Measurements from ENCODE around the gene SRA1. TPM values are rescaled to one million over a fixed set of nuclear protein-coding genes. Genes with fewer than 3 reads are reported as not detected.
A peak's percentile ranks its signal among the peaks of the same experiment; 100 is the strongest.

Gene SRA1
- total and polyA plus RNA-seq, 2 of the 13 experiments (the other 11 are each of a cell fraction or from before 2014, with no cell fraction given), result 14.2 to 32.8 TPM

DNA sequence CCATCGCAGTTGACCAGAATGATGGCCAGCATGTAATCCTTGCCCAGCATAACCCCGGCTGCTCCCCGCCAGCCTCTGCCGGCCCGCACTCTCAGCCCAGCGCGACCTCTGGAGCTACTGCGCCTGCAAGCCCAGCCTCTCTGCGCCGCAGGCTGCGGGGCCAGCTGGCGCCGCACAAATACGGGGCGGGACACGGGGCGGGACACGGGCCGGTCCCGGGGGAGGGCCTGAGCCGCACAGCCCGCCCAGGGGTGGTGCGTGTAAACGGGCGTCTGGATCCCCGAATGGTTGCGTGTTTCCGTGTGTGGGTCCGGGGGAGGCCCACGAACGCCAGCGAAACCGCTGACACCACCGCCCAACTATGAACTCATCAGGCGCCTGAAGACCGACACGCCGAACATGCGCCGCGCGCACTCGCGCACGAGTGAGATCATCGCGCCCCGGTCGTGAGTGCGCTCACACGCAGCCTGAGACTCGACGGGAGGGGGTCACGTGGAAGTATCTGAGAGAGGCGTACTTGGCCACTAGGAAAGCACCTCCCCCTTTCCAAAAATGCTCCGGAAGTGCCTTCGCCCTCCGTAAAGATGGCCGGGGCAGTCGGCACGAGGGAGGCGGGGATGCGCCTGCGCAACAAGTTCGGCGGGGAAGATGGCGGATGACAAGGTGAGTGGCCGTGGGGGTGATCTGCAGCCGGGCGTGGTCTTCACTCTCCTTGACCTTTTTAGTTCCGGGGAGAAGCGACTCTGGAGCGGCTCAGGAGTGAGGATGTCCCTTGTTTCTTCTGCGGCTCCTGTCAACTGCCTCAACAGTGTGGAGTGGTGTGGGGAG lies 7.1 kb upstream of the SRA1 start, which contains the start of the genes APBB3 and SLC35A4 (continued):
- TF ChIP-seq, protein P1, sequence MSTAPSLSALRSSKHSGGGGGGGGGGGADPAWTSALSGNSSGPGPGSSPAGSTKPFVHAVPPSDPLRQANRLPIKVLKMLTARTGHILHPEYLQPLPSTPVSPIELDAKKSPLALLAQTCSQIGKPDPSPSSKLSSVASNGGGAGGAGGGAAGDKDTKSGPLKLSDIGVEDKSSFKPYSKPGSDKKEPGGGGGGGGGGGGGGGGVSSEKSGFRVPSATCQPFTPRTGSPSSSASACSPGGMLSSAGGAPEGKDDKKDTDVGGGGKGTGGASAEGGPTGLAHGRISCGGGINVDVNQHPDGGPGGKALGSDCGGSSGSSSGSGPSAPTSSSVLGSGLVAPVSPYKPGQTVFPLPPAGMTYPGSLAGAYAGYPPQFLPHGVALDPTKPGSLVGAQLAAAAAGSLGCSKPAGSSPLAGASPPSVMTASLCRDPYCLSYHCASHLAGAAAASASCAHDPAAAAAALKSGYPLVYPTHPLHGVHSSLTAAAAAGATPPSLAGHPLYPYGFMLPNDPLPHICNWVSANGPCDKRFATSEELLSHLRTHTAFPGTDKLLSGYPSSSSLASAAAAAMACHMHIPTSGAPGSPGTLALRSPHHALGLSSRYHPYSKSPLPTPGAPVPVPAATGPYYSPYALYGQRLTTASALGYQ (CRISPR knock-in tag; IDR thresholded peaks at IDR 0.05), result no peak
- TF ChIP-seq SNAPC2 (CRISPR knock-in tag; IDR thresholded peaks at IDR 0.05), result no peak
- TF ChIP-seq STAT5B (CRISPR knock-in tag; IDR thresholded peaks at IDR 0.05), result no peak
- TF ChIP-seq ZSCAN31 (CRISPR knock-in tag; IDR thresholded peaks at IDR 0.05; ENCODE audit: low read depth), result no peak
- no peak for TF ChIP-seq ELF4 (CRISPR knock-in tag; IDR thresholded peaks at IDR 0.05; ENCODE audit: borderline replicate concordance)
- TF ChIP-seq, protein P2, sequence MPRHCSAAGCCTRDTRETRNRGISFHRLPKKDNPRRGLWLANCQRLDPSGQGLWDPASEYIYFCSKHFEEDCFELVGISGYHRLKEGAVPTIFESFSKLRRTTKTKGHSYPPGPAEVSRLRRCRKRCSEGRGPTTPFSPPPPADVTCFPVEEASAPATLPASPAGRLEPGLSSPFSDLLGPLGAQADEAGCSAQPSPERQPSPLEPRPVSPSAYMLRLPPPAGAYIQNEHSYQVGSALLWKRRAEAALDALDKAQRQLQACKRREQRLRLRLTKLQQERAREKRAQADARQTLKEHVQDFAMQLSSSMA (CRISPR knock-in tag; IDR thresholded peaks at IDR 0.05), result no peak
- TF ChIP-seq SP140L (CRISPR knock-in tag; IDR thresholded peaks at IDR 0.05; ENCODE audit: borderline replicate concordance), result no peak
- TF ChIP-seq LCORL (IDR thresholded peaks at IDR 0.05), result no peak
- TF ChIP-seq LCORL (CRISPR knock-in tag; IDR thresholded peaks at IDR 0.05), result no peak
- TF ChIP-seq, protein P3, sequence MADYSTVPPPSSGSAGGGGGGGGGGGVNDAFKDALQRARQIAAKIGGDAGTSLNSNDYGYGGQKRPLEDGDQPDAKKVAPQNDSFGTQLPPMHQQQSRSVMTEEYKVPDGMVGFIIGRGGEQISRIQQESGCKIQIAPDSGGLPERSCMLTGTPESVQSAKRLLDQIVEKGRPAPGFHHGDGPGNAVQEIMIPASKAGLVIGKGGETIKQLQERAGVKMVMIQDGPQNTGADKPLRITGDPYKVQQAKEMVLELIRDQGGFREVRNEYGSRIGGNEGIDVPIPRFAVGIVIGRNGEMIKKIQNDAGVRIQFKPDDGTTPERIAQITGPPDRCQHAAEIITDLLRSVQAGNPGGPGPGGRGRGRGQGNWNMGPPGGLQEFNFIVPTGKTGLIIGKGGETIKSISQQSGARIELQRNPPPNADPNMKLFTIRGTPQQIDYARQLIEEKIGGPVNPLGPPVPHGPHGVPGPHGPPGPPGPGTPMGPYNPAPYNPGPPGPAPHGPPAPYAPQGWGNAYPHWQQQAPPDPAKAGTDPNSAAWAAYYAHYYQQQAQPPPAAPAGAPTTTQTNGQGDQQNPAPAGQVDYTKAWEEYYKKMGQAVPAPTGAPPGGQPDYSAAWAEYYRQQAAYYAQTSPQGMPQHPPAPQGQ (CRISPR knock-in tag; IDR thresholded peaks at IDR 0.05; ENCODE audit: borderline replicate concordance), result no peak
- TF ChIP-seq KDM1A (CRISPR knock-in tag; IDR thresholded peaks at IDR 0.05), result no peak
- TF ChIP-seq, protein P4, sequence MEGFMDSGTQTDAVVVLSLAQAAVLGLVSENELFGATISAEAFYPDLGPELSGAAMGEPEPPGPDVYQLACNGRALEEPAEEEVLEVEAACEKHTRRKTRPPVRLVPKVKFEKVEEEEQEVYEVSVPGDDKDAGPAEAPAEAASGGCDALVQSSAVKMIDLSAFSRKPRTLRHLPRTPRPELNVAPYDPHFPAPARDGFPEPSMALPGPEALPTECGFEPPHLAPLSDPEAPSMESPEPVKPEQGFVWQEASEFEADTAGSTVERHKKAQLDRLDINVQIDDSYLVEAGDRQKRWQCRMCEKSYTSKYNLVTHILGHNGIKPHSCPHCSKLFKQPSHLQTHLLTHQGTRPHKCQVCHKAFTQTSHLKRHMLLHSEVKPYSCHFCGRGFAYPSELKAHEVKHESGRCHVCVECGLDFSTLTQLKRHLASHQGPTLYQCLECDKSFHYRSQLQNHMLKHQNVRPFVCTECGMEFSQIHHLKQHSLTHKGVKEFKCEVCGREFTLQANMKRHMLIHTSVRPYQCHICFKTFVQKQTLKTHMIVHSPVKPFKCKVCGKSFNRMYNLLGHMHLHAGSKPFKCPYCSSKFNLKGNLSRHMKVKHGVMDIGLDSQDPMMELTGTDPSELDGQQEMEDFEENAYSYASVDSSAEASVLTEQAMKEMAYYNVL (CRISPR knock-in tag; IDR thresholded peaks at IDR 0.05; ENCODE audit: borderline replicate concordance), result 0 out of 2 replicates have a peak, but pooled peaks have one; percentile 23
- TF ChIP-seq FLYWCH1 (CRISPR knock-in tag; IDR thresholded peaks at IDR 0.05), result 0 out of 2 replicates have a peak, but pooled peaks have one; percentile 57
- TF ChIP-seq CHD4 (IDR thresholded peaks at IDR 0.05; ENCODE audit: borderline replicate concordance, low read length), result no peak
- TF ChIP-seq SPEN (CRISPR knock-in tag; IDR thresholded peaks at IDR 0.05; ENCODE audit: low read depth), result no peak
- TF ChIP-seq ZNF296 (CRISPR knock-in tag; conservative IDR thresholded peaks at IDR 0.05), result no peak
- TF ChIP-seq, protein P5, sequence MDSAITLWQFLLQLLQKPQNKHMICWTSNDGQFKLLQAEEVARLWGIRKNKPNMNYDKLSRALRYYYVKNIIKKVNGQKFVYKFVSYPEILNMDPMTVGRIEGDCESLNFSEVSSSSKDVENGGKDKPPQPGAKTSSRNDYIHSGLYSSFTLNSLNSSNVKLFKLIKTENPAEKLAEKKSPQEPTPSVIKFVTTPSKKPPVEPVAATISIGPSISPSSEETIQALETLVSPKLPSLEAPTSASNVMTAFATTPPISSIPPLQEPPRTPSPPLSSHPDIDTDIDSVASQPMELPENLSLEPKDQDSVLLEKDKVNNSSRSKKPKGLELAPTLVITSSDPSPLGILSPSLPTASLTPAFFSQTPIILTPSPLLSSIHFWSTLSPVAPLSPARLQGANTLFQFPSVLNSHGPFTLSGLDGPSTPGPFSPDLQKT (CRISPR knock-in tag; IDR thresholded peaks at IDR 0.05; ENCODE audit: borderline replicate concordance), result no peak
- no peak for TF ChIP-seq ZBTB8A (CRISPR knock-in tag; IDR thresholded peaks at IDR 0.05; ENCODE audit: borderline replicate concordance, low read depth)
- TF ChIP-seq, protein P6, sequence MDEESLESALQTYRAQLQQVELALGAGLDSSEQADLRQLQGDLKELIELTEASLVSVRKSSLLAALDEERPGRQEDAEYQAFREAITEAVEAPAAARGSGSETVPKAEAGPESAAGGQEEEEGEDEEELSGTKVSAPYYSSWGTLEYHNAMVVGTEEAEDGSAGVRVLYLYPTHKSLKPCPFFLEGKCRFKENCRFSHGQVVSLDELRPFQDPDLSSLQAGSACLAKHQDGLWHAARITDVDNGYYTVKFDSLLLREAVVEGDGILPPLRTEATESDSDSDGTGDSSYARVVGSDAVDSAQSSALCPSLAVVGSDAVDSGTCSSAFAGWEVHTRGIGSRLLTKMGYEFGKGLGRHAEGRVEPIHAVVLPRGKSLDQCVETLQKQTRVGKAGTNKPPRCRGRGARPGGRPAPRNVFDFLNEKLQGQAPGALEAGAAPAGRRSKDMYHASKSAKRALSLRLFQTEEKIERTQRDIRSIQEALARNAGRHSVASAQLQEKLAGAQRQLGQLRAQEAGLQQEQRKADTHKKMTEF (CRISPR knock-in tag; IDR thresholded peaks at IDR 0.05), result peak; percentile 18; the same call in 1 of the 2 replicates
- no peak for TF ChIP-seq PAX8 (CRISPR knock-in tag; IDR thresholded peaks at IDR 0.05; ENCODE audit: borderline replicate concordance)

All from HepG2 (cell line).